ENCODE results near the gene NFIB.

DNA sequence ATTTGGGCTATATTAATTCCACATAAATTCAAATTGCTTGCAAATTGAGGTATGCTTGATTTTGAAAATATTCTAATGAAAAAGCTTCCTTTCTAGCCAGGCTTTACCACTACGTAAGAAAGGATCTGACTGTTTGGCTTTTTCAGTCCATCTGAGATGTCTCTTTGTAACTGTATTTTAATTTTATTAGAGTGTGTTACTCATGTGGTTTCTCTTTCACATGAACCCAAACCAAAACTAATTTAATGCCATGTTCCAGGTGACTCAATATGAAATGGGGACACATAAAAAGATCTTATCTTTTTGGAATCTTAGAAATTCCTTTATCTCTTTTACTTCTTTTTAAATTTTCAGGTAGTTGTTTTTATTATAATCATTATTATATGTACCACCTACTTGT, 85.3 kb downstream of the NFIB start:
- TF ChIP-seq, protein P1, sequence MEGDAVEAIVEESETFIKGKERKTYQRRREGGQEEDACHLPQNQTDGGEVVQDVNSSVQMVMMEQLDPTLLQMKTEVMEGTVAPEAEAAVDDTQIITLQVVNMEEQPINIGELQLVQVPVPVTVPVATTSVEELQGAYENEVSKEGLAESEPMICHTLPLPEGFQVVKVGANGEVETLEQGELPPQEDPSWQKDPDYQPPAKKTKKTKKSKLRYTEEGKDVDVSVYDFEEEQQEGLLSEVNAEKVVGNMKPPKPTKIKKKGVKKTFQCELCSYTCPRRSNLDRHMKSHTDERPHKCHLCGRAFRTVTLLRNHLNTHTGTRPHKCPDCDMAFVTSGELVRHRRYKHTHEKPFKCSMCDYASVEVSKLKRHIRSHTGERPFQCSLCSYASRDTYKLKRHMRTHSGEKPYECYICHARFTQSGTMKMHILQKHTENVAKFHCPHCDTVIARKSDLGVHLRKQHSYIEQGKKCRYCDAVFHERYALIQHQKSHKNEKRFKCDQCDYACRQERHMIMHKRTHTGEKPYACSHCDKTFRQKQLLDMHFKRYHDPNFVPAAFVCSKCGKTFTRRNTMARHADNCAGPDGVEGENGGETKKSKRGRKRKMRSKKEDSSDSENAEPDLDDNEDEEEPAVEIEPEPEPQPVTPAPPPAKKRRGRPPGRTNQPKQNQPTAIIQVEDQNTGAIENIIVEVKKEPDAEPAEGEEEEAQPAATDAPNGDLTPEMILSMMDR (IDR thresholded peaks at IDR 0.05): no peak
- TF ChIP-seq EZH2 (IDR thresholded peaks at IDR 0.05): no peak
